ENCODE measurements around the gene SBF1.
"Not testable (repeated sequence)": the region's sequence is repeated elsewhere in the genome, so short reads cannot be mapped to it uniquely, and the experiment has no call there.

SBF1 gene

GRCh38 chr22:50474710-50475651 lies at the start of gene SBF1:
Gene SBF1 (minus strand): TSS chr22:50475035. CDS start chr22:50474840, 195 bp downstream.
- peak; percentile 93 for DNase-seq (ENCODE audit: low spot score)

- no peak for DNase-seq (ENCODE audit: low spot score)
Measured at GRCh38 chr22:50523806-50524675, 49.2 kb upstream of the SBF1 start.

GRCh38 chr22:50523458-50523805 lies 48.6 kb upstream of the SBF1 start:
- no peak for DNase-seq (ENCODE audit: low spot score)

- DNase-seq (ENCODE audit: low spot score): no peak
Measured at GRCh38 chr22:50522806-50523438, 48.1 kb upstream of the SBF1 start.

GRCh38 chr22:50522208-50522805 lies 47.5 kb upstream of the SBF1 start:
- DNase-seq (ENCODE audit: low spot score): no peak

- DNase-seq (ENCODE audit: low spot score): no peak
Measured at GRCh38 chr22:50521710-50522109, 46.9 kb upstream of the SBF1 start.

- DNase-seq (ENCODE audit: low spot score): no peak
Measured at GRCh38 chr22:50520826-50521453, 46.1 kb upstream of the SBF1 start.

GRCh38 chr22:50520184-50520583 lies 45.3 kb upstream of the SBF1 start:
- not testable (repeated sequence) for DNase-seq (ENCODE audit: low spot score)

- DNase-seq (ENCODE audit: low spot score): no peak
Measured at GRCh38 chr22:50519151-50519550, 44.3 kb upstream of the SBF1 start.

GRCh38 chr22:50518606-50519005 lies 43.8 kb upstream of the SBF1 start:
- DNase-seq (ENCODE audit: low spot score): no peak

GRCh38 chr22:50517495-50518260 lies 42.8 kb upstream of the SBF1 start:
- DNase-seq (ENCODE audit: low spot score): no peak

- DNase-seq (ENCODE audit: low spot score): no peak
Measured at GRCh38 chr22:50516891-50517290, 42.1 kb upstream of the SBF1 start.

- DNase-seq (ENCODE audit: low spot score): no peak
Measured at GRCh38 chr22:50516068-50516467, 41.2 kb upstream of the SBF1 start.

- DNase-seq (ENCODE audit: low spot score): no peak
Measured at GRCh38 chr22:50513175-50513574, 38.3 kb upstream of the SBF1 start.

- DNase-seq (ENCODE audit: low spot score): no peak
Measured at GRCh38 chr22:50508897-50509296, 34.1 kb upstream of the SBF1 start.

- peak; percentile 98 for DNase-seq (ENCODE audit: low spot score)
Measured at GRCh38 chr22:50507991-50508884, 33.4 kb upstream of the SBF1 start, which contains the start of gene NCAPH2. Gene NCAPH2 (plus strand): TSS chr22:50508224. CDS start chr22:50508338, 114 bp downstream.

GRCh38 chr22:50507421-50507990 lies 32.7 kb upstream of the SBF1 start, which contains the start of gene LMF2:
Gene LMF2 (minus strand): TSS chr22:50507702. CDS start chr22:50507675, 27 bp downstream.
- DNase-seq (ENCODE audit: low spot score): no peak

- no peak for DNase-seq (ENCODE audit: low spot score)
Measured at GRCh38 chr22:50506611-50507420, 32.0 kb upstream of the SBF1 start.

All from hematopoietic multipotent progenitor cell treated with erythropoietin and hydrocortisone succinate and interleukin-3 and kit ligand, for 17 days (in vitro differentiated cells).